C4-2B (cell line): ENCODE data around the gene INF2.

ENCODE experiments used
- H3K27ac ChIP-seq: fragments of 450-650 bp; 2 replicates; pipeline ENCODE4 v1.5.1; 2017
- ZFX ChIP-seq: fragments of 450-650 bp; IDR thresholded peaks from 2 replicates; pipeline ENCODE4 v1.6.1; 2017
- TF ChIP-seq, protein P1 (sequence below): fragments of 450-650 bp; conservative IDR thresholded peaks from 2 replicates; pipeline ENCODE4 v1.5.1; 2017; ENCODE audit warnings: mild to moderate bottlenecking

INF2 gene

DNA sequence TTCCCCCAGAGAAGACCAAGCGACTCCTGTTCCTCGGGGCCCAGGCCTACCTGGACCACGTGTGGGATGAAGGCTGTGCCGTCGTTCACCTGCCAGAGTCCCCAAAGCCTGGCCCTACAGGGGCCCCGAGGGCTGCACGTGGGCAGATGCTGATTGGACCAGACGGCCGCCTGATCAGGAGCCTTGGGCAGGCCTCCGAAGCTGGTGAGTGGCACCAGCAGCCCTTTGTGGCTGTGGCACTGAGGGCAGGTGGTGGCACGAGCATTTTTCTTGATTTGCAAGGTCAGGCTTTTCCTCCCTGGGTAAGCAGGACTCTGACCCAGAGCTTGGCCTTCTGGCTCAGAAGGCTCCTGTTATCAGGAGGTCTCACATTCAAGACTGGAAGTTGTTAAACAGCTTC, 66.2 kb downstream of the INF2 start:
- H3K27ac ChIP-seq: no peak overlapping the region
- TF ChIP-seq, protein P1, sequence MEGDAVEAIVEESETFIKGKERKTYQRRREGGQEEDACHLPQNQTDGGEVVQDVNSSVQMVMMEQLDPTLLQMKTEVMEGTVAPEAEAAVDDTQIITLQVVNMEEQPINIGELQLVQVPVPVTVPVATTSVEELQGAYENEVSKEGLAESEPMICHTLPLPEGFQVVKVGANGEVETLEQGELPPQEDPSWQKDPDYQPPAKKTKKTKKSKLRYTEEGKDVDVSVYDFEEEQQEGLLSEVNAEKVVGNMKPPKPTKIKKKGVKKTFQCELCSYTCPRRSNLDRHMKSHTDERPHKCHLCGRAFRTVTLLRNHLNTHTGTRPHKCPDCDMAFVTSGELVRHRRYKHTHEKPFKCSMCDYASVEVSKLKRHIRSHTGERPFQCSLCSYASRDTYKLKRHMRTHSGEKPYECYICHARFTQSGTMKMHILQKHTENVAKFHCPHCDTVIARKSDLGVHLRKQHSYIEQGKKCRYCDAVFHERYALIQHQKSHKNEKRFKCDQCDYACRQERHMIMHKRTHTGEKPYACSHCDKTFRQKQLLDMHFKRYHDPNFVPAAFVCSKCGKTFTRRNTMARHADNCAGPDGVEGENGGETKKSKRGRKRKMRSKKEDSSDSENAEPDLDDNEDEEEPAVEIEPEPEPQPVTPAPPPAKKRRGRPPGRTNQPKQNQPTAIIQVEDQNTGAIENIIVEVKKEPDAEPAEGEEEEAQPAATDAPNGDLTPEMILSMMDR: no peak

DNA sequence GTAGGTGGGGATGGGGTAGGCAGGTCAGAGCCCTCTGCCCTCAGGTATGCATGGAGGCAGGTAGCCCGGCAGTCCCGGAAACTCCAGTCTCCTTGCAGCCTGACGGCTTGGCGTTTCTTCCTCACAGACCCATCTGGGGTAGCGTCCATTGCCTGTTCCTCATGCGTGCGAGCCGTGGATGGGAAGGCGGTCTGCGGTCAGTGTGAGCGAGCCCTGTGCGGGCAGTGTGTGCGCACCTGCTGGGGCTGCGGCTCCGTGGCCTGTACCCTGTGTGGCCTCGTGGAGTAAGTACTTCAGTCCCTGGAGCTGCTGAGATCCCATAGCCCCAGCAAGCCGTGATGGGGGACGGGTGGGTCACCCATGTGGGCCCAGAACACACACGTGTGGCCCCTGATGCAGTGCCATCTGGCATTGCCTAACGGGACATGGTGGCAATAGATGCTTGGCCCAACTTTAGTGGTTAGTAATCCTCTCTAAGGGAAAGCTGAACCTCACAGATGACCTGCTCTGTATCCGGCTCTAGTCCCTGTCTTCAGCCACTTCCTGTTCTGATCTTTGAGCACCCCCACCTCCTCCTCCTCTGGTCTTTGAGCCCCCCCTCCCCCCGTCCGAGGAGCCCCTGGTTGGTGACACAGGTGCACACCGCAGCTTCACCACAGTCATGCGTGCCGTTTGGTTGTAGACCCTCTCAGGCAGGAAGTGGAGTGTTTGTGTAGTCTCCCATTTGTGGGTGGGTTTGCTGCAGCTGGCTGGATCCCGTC, 67.2 kb downstream of the INF2 start:
- TF ChIP-seq, protein P1: no peak
- no peak for TF ChIP-seq ZFX

DNA sequence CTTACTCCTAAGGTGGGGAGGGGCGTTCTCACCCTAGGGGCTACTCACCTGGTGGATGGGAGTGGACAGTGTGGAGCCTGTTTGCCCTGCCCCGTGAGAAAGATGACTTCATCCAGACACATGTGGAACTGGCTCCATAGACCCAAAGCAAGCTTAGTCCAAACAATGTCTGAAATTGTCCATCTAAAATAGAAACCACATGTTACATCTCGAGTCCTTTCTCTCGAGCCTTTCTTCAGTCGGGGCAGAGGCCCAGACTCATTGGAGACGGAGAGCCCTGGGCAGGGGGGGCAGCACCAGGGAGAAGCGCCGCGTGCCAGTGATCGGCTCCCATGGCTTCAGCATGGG, 67.8 kb downstream of the INF2 start:
- TF ChIP-seq, protein P1: no peak
- no peak for TF ChIP-seq ZFX
- H3K27ac ChIP-seq: no peak overlapping the region

More for the DNA sequence above, 67.2 kb downstream of the INF2 start:
- H3K27ac ChIP-seq: no peak overlapping the region

DNA sequence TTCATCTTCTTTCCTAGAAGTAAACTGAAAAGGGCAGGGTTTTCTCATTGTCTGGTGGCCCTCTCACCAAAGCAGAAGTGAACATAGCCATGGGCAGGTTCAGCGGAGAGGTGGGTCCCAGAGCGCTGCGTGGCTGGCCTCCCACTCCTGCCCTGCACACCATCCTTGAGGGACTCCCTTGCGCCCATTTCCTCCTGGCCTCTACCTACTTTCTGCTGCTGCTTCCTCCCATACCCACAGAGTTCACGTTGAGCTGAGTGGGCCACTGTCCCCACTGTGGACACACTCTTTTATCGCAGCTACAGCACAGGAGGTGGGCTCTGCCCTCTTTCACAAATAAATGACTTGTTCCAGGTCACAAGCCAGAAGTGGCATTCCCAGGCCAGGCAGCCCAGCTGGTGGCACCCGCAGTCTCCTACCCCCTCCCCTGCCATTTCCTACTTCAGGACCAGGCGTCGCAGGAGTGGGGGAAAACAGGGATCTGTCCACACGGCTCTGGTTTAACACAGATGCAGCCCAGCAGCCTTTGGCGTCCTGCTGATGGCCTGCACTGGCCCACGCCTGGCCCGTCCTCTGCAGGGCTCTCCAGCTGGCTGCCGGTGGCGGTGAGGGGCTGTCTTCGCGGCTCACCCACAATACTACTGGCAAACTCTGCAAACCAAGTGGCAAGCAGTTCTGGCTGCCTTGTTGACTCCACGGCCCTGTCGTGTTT, 68.4 kb downstream of the INF2 start:
- no peak overlapping the region for H3K27ac ChIP-seq
- TF ChIP-seq, protein P1: no peak
- TF ChIP-seq ZFX: no peak

DNA sequence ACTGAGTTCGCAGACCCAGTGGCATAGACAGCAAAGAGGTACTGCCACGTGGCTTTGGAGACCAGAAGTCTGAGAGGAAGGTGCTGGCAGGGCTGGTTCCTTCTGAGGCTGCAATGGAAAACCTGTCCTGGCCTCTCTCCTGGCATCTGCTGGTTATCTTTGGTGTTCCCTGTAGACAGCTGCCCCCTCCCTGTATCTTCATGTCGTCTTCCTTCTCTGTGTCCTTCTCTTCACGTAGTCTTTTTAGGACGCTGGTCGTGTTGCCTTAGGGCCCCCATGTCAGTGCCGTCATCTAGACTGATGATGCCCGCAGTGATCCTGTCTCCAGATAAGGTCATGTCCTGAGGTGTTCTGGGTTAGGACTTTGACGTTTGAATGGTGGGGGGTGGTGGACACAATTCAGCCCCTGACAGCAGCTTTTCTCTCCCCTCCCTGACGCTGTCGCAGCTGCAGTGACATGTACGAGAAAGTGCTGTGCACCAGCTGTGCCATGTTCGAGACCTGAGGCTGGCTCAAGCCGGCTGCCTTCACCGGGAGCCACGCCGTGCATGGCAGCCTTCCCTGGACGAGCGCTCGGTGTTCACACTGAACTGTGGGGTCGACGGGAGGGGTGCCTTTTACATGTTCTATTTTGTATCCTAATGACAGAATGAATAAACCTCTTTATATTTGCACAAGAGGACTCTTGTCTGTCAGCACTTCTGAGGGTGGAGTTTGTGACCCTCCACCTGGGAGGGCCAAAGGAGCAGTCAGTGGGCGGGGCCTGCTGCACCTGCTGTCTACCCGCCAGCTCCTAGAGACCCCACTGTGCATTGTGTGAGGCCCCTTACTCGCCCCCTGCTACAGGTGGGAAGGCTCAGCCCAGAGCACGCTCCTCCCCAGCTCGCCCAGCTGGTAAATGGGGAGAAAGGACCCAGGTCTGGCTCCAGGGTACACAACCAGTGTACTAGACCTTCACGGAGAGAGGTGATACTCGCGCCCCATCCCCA, 69.9 kb downstream of the INF2 start:
- TF ChIP-seq, protein P1: no peak
- TF ChIP-seq ZFX: no peak
- no peak overlapping the region for H3K27ac ChIP-seq

DNA sequence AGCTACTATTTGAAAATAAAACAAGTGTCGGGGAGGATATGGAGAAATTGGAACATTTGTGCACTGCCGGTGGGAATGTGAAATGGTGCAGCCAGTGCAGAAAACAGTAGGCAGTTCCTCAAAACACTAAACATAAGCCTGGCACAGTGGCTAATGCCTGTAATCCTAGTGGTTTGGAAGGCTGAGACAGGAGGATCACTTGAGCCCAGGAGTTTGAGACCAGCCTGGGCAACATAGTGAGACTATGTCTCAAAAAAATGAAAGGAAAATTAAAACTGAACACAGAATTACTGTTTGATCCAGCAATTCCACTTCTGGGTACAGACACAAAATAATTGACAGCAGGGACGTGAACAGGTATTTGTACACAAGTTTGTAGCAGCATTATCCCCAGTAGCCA, 76.1 kb downstream of the INF2 start:
- no peak overlapping the region for H3K27ac ChIP-seq

More for the DNA sequence above, 76.1 kb downstream of the INF2 start:
- TF ChIP-seq ZFX: no peak
- TF ChIP-seq, protein P1: no peak
